CD1c-positive myeloid dendritic cell (primary cell): ENCODE data around the gene OPALIN.

Experiments used
- DNase-seq: peaks from one replicate; pipeline ENCODE4 v3.0.0-alpha.2; 2016; ENCODE audit errors: extremely low spot score

The OPALIN gene

GRCh38 chr10:96374004-96374403 lies 15.2 kb upstream of the OPALIN start:
- DNase-seq: no peak

- DNase-seq: no peak
Observed at GRCh38 chr10:96371356-96371755, 12.6 kb upstream of the OPALIN start.

- peak; percentile 71 for DNase-seq
Observed at GRCh38 chr10:96370584-96371157, 11.9 kb upstream of the OPALIN start.

- no peak for DNase-seq
Observed at GRCh38 chr10:96369890-96370583, 11.2 kb upstream of the OPALIN start.

GRCh38 chr10:96368971-96369370 lies 10.2 kb upstream of the OPALIN start:
- no peak for DNase-seq

GRCh38 chr10:96367470-96367869 lies 8.7 kb upstream of the OPALIN start:
- no peak for DNase-seq

GRCh38 chr10:96366508-96366907 lies 7.7 kb upstream of the OPALIN start:
- no peak for DNase-seq

GRCh38 chr10:96365571-96365970 lies 6.8 kb upstream of the OPALIN start:
- no peak for DNase-seq

- no peak for DNase-seq
Observed at GRCh38 chr10:96360766-96361165, 2.0 kb upstream of the OPALIN start.

GRCh38 chr10:96360331-96360730 lies 1.5 kb upstream of the OPALIN start:
- DNase-seq: no peak

- no peak for DNase-seq
Observed at GRCh38 chr10:96359616-96360015, 814 bp upstream of the OPALIN start.

- no peak for DNase-seq
Observed at GRCh38 chr10:96357038-96357620, 1.7 kb downstream of the OPALIN start.

- no peak for DNase-seq
Observed at GRCh38 chr10:96352582-96352981, 6.2 kb downstream of the OPALIN start.

- DNase-seq: no peak
Observed at GRCh38 chr10:96352027-96352426, 6.8 kb downstream of the OPALIN start.

- no peak for DNase-seq
Observed at GRCh38 chr10:96346295-96346694, 12.5 kb downstream of the OPALIN start.

- no peak for DNase-seq
Observed at GRCh38 chr10:96345222-96345621, 13.6 kb downstream of the OPALIN start.

GRCh38 chr10:96344178-96344577 lies 14.6 kb downstream of the OPALIN start:
- DNase-seq: no peak

GRCh38 chr10:96342402-96342801 lies 16.4 kb downstream of the OPALIN start:
- DNase-seq: no peak

- no peak for DNase-seq
Observed at GRCh38 chr10:96341219-96342182, 17.3 kb downstream of the OPALIN start.

- DNase-seq: peak; percentile 66
Observed at GRCh38 chr10:96339956-96340904, 18.6 kb downstream of the OPALIN start.

GRCh38 chr10:96339383-96339782 lies 19.4 kb downstream of the OPALIN start:
- no peak for DNase-seq
